H7 (cell line): ENCODE measurements around the gene ADCYAP1R1. TPM values are rescaled to one million over a fixed set of nuclear protein-coding genes. Genes with fewer than 3 reads are reported as not detected.

Experiments
- DNase-seq: peaks from one replicate; pipeline ENCODE4 v3.0.0; 2012
- H3K27me3 ChIP-seq: 2 replicates; pipeline ENCODE4 v1.6.0; 2011; ENCODE audit warnings: mild to moderate bottlenecking, low read length; ENCODE audit not compliant: control insufficient read depth, insufficient read depth
- H3K36me3 ChIP-seq: replicated peaks from 2 replicates; pipeline ENCODE4 v1.5.1; 2011; ENCODE audit warnings: low read length; ENCODE audit not compliant: control insufficient read depth, insufficient read depth
- H3K4me3 ChIP-seq: 2 replicates; pipeline ENCODE4 v1.5.1; 2011; ENCODE audit warnings: low read depth, mild to moderate bottlenecking, control low read depth, low read length, moderate library complexity; ENCODE audit not compliant: insufficient read depth
- total RNA-seq: library from RNA; depleted of rRNA; stranded (reverse); fragments of >200 nt; shearing (Covaris generic); gene quantifications from 2 replicates; pipeline ENCODE4 v1.2.3, GENCODE V29; 2014

The ADCYAP1R1 gene
- total RNA-seq, 1 experiment from 2014 or later = 1.8 TPM

DNA sequence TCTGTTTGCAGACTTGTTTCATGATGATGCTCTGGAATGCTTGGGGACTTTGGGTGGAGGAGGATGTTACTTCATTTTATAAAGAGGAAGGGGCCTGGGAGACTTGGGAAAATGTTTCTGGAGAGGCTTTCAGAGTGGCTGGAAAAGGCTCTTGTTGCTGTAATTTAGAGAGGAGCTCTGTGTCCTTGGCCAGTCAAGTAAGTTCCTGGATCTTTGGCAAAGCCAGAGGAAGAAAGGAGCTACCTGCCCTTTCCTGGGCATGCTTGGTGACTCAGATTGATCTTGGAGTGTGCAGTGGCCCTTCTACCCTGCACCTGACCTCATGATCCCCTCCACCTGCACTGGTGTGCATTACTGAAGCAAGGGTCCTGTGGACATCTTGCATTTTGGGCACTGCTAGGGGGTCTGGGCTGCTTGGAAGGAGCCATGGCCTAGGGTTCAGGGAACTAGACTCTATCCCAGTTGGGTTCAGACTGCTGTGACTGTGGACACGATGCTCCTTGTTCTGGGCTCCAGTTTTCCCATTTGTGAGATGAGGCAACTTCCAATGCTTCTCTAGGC is 56.1 kb downstream of the ADCYAP1R1 start:
- no peaks in the 10 kb centered on the region for H3K36me3 ChIP-seq
- H3K4me3 ChIP-seq = no peak overlapping the region
- H3K27me3 ChIP-seq = peaks cover 1% of the 10 kb centered on the region; the same call in 1 of the 2 replicates
- DNase-seq = no peak

DNA sequence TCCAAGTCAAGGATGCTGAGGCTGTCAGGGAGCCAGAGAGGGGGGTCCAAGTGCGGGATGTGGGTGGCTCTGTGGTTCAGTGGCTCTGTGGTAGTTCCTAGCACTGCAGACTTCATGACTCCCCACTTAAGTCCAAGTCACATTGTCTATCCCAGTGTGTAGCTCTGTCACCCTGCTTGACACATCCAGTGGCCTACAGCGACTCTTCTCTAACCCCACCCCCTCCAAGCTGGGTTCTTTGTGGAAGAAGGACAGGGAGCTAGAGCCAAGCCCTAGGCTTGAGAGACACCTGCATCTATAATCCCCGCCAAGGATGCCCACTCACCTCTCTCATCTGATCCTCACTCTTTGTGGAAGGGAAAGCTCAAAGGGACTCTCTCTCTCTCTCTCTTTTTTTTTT is 57.6 kb downstream of the ADCYAP1R1 start:
- Histone ChIP-seq H3K36me3 (no peaks in the 10 kb centered on the region), H3K4me3 (no peak overlapping the region), H3K27me3 (peaks cover 1% of the 10 kb centered on the region; the same call in 1 of the 2 replicates)
- DNase-seq = no peak

DNA sequence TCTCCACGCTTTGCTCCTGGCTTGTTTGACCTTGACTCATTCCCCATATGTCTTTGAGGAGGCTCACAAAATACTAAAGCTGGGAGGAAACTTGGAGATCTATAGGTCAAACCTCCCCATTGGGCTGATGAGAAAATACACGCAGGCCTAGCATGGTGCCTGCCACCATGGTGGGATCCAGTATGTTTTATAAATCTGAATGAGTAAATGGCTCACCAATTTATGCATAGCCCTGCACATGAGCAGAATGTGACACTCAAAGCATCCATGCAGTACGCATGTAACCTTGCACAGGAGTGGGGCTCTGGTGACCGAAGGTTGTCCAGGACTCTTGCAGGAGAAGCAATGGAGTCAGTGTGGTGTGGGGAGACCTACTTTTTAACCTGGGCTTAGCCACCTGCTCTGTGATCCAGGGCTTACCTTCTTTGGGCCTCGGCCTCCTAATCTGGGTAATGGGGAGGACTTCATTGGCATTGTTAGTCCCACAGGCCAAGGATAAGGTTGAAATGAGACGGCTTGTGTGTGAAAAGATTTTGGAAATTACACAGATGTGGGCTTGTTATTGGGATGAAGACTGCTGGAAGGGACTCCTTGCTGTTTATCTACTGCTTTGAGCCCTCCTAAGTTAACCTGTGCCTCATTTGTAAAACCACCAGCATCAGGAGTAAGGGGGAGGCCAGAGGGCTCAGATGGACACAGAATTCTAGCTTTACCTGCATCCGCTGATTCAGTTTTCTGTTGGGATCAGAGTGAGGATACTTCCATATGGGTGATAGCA is 58.4 kb downstream of the ADCYAP1R1 start:
- H3K27me3 ChIP-seq = peaks cover 1% of the 10 kb centered on the region; the same call in 1 of the 2 replicates
- H3K36me3 ChIP-seq = no peaks in the 10 kb centered on the region
- H3K4me3 ChIP-seq = no peak overlapping the region
- DNase-seq = no peak

DNA sequence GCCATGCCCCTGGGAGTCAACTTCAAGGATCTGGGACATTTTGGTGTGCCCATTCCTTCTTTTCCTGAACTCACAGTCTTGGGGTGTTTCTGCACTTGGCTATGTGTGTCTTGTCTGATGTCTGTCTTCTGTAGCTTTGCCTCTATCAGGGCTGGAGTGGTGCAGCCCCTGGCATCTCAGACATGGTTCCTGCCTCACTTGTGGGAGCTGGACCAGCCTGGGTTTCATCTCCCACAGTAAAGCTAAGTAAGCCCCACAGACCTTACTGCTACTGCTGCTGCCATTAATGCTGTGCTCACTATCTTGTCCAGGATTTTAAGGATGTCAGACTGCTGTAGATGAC is 59.0 kb downstream of the ADCYAP1R1 start:
- Histone ChIP-seq H3K4me3 (no peak overlapping the region), H3K36me3 (no peaks in the 10 kb centered on the region), H3K27me3 (peaks cover 1% of the 10 kb centered on the region; the same call in 1 of the 2 replicates)
- no peak for DNase-seq

DNA sequence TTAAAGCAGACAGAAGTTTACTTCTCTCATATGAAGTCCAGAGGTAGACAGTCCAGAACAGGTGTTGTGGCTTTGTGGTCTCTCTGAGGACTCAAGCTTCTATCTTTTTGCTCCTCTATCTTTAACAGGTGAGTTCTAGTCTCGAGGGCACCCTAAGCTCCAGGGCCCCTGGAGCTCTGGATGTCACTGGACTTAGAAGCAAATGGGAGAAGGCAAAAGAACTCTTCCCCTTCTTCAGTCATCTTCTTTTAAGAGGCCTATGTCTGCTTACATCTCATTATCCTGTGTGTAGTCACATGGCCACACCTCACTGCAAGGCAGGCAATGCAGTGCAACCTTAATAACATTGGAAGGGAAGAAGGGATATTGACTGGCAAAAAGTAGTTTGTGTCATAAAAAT is 61.6 kb downstream of the ADCYAP1R1 start:
- DNase-seq = no peak
- Histone ChIP-seq H3K4me3 (no peak overlapping the region), H3K36me3 (no peaks in the 10 kb centered on the region), H3K27me3 (peaks cover 1% of the 10 kb centered on the region; the same call in 1 of the 2 replicates)

DNA sequence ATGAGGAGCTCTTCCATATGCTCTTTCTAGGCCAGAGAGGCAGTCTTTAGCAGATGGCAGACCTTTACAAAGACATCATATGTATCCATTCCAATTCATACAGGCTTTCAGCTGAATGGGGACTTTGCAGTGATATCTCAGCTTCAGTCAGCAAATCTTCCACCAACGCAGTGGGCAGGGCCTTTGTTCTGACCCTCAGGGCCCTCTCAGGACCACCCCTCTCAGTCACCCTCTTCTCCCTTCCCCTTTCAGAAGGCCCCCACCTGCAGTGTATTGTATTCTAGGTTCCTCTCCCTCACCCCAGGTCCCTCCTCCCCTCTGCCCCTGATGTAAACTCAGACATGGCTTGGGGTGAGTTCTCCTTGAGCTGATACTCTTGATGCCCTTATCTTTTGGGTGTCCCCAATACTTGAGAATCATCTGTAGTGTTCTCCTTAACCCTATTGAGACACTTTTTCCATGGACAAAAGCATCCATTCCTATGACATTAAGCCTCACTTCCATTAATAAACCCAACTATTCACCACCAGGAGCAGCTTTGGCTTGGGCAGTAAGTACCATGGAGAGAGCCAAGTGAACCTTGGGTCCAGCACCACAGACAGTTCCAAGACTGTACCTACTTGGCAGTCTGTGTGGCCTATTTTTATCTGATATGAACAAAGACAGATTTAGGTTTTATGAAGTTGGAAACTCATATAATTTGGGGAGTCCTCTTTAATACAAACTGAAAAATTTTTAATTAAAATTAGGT is 62.7 kb downstream of the ADCYAP1R1 start:
- Histone ChIP-seq H3K36me3 (no peaks in the 10 kb centered on the region), H3K27me3 (peaks cover 1% of the 10 kb centered on the region; the same call in 1 of the 2 replicates), H3K4me3 (no peak overlapping the region)
- no peak for DNase-seq

DNA sequence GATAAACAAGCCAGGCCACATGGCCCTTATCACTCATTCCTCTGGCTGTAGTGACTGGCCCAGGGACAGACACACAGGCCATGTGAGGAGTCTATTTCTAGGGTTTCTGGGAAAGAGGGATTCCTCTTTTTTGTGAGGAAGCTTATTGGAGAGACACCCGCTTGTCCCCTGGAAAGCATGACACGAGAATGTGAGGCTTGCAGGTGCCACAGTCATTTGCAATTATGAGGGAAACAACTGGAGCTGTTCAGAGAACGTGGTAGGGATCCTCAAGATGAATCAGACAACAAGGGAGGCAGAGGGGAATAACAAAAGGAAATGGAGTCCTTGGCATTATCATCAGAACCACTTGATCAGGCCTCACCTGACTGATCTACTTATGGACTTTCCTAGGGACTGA is 64.5 kb downstream of the ADCYAP1R1 start:
- H3K27me3 ChIP-seq = peaks cover 1% of the 10 kb centered on the region; the same call in 1 of the 2 replicates
- no peak for DNase-seq

DNA sequence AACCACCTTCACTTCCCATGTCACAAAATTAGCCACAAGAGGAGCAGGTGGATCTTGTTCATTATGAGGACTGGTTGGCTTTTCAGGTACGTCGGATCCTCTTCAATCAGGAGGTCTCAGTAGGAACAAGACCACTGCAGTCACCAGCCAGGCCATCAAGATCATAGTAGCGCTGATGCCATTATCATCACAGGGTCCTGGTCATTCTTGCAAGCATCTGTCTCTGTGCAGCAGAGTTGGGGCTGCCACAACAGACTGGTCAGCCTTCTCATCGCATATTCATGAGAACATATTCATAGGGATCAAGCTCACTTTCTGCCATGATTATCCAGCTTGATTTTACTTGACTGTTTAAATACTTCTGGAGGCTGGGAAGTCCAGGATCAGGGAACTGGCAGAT is 67.1 kb downstream of the ADCYAP1R1 start:
- Histone ChIP-seq H3K4me3 (no peak overlapping the region), H3K36me3 (no peaks in the 10 kb centered on the region), H3K27me3 (no peaks in the 10 kb centered on the region)
- no peak for DNase-seq

More for the DNA sequence above, 64.5 kb downstream of the ADCYAP1R1 start:
- H3K36me3 ChIP-seq = no peaks in the 10 kb centered on the region
- no peak overlapping the region for H3K4me3 ChIP-seq

DNA sequence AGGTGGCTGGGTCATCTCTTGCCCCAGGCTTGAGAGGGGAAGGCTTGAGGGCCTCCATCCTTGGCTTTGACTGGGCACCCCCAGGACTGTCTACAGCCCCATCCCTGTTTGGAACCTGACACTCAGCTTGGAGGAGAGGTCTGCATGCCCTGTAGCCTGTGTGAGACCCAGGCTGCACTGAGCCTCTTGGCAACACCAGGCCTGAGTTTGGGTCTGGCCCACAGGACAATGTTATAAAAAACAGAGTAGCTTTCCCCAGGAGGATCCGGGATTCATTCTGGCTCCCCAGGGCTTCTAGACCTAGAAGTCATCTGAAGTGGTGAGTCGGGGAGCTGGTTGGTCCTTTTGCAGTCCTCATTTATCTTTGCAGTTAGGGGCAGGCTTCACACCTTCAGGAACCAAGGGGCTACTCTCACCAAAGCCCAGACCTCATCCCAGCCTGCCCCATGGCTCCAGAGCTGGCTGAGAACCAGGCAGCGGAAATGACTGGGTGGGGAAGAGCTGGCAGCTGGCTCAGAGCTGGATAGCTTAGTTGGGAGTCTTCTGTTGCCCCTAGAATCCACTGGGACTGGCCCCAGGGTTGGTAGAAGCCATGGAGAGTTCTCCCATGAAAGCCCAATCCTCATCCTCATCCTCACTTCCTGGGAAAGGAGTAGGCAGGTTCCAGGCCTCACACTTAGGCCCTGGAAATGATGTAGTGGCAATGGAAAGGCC is 68.8 kb downstream of the ADCYAP1R1 start:
- no peaks in the 10 kb centered on the region for H3K36me3 ChIP-seq
- DNase-seq = no peak
- H3K4me3 ChIP-seq = no peak overlapping the region
- H3K27me3 ChIP-seq = no peaks in the 10 kb centered on the region

DNA sequence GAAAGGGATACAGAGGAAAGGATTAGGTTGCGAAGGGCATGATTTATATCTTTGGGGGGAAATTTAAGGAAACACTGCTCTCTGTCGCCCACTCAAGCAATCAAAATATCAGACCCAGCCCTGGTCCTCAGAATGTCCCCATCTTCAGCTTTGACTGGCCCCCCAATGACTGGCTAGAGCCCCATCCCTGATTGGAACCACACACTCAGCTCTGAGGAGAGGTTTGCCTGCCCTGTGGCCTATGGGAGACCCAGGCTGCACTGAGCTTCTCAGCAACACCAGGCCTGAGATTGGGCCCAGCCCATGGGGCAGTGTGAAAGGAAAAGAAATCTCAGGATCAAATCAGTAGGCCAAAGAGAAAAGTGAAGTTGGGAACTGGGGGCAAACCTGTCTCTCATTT is 69.5 kb downstream of the ADCYAP1R1 start:
- no peak for DNase-seq
- no peaks in the 10 kb centered on the region for H3K36me3 ChIP-seq
- no peaks in the 10 kb centered on the region for H3K27me3 ChIP-seq
- no peak overlapping the region for H3K4me3 ChIP-seq

DNA sequence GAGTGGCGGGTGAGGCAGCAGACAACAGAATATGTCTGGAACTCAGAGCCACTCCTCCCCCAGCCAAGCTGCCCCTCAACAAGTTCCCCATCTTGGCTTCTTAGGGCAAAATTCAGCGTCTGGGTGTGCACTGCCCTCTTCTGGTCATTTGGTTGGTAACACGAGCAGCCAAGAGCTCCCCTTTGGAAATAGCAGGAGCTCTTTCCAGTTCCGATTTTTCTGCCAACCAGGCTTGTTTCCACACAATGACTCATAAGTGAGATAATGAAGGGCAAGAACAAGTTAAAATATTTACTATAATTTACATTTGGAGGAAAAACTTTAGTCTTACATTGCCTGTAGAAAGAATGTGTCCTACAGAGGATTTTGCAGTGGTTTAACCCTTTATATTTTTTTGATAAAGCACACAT is 70.5 kb downstream of the ADCYAP1R1 start:
- peak; percentile 53 for DNase-seq
- no peaks in the 10 kb centered on the region for H3K27me3 ChIP-seq
- H3K4me3 ChIP-seq = no peak overlapping the region
- no peaks in the 10 kb centered on the region for H3K36me3 ChIP-seq

DNA sequence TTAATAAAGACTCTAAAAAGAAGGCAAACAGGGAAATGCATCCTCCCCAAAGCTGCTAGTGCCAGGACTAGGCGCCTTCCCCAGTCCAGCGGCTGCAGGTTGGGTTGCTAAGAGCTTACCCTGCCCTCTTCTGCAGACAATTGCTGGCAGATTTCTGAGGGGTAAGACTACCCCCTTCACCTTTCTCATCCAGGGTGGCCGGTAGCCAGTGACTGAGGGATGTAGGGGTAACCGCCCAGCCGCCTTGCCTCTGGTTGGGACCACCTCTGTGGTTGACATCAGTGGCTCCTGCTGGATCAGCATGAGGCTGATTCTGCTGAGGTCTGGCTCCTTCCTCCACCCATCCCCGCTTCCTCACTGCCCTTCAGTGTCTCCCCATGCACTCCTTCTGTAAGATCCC is 71.2 kb downstream of the ADCYAP1R1 start:
- no peaks in the 10 kb centered on the region for H3K27me3 ChIP-seq
- H3K4me3 ChIP-seq = no peak overlapping the region
- no peak for DNase-seq
- H3K36me3 ChIP-seq = no peaks in the 10 kb centered on the region

DNA sequence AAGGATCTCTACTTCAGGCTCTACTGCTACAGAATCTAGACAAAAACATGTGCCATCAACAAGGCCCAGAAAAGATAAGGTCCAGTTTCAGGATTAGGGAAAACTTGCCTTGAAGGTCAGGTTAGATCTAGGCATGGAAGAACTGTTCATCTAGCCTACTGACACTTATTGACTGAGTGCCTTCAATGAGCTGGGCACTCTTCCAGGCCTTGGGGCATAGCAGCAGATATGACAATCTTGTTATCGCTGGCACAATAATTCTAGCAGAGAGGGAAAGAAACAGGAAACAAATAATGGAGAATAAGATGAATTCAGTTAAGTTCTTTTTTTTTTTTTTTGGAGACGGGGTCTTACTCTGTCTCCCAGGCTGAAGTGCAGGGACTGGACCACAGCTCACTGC is 71.6 kb downstream of the ADCYAP1R1 start:
- Histone ChIP-seq H3K27me3 (no peaks in the 10 kb centered on the region), H3K36me3 (no peaks in the 10 kb centered on the region), H3K4me3 (no peak overlapping the region)
- no peak for DNase-seq

DNA sequence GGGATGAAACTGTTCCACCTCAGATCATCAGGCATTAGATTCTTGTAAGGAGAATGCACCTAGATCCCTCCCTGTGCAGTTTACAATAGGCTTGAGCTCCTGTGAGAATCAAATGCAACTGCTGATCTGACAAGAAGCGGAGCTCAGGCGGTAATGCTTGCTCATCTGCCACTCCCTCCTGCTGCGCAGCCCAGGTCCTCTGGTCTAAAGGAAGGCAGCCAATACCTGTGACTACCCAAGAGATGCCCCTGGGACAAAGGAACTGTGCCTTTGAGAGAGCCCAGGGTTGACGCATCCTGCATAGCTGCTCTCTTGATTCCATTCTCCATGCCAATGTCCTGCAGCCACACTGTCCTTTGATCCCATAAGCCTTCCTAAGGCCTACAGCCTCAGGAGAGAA is 73.1 kb downstream of the ADCYAP1R1 start:
- H3K36me3 ChIP-seq = no peaks in the 10 kb centered on the region
- no peaks in the 10 kb centered on the region for H3K27me3 ChIP-seq
- no peak overlapping the region for H3K4me3 ChIP-seq
- no peak for DNase-seq
